GM12864 (cell line): Measurements from ENCODE around the gene GATB.

Experiments used
- DNase-seq: peaks from one replicate; pipeline ENCODE4 v3.0.0-alpha.2; 2011; ENCODE audit warnings: low read depth
- H3K4me3 ChIP-seq: 2 replicates; pipeline ENCODE4 v1.5.1; 2011; ENCODE audit warnings: mild to moderate bottlenecking, low read depth, low read length, control low read depth
- CTCF ChIP-seq: IDR thresholded peaks from 2 replicates; pipeline ENCODE4 v1.5.1; 2011; ENCODE audit warnings: low read depth, mild to moderate bottlenecking, moderate library complexity, low read length, control low read depth, inconsistent platforms; ENCODE audit errors: missing control alignments

GATB gene

GRCh38 chr4:151760712-151761661 is at the start of gene GATB:
GATB (minus strand) TSS chr4:151761007; CDS start chr4:151760982, 25 bp downstream.
- peak within 1 kb of the TSS; percentile 99 for H3K4me3 ChIP-seq
- peak; percentile 93 for DNase-seq
- peak; percentile 58 for TF ChIP-seq CTCF

GRCh38 chr4:151810476-151810875 is 49.7 kb upstream of the GATB start:
- no peak overlapping the region for H3K4me3 ChIP-seq
- no peak for TF ChIP-seq CTCF
- DNase-seq: no peak

GRCh38 chr4:151809716-151810115 is 48.9 kb upstream of the GATB start:
- no peak for DNase-seq
- no peak overlapping the region for H3K4me3 ChIP-seq
- TF ChIP-seq CTCF: no peak

- no peak for DNase-seq
- H3K4me3 ChIP-seq: no peak overlapping the region
- no peak for TF ChIP-seq CTCF
These were observed 47.7 kb upstream of the GATB start for GRCh38 chr4:151808542-151808941.

GRCh38 chr4:151808120-151808529 is 47.3 kb upstream of the GATB start:
- no peak for DNase-seq
- H3K4me3 ChIP-seq: no peak overlapping the region
- no peak for TF ChIP-seq CTCF

- no peak for TF ChIP-seq CTCF
- no peak for DNase-seq
- no peak overlapping the region for H3K4me3 ChIP-seq
These were observed 46.4 kb upstream of the GATB start for GRCh38 chr4:151807220-151807619.
